Suprapubic skin (tissue), 4 donors: ENCODE results near the gene ADGRA1. TPM values are rescaled to one million over a fixed set of nuclear protein-coding genes. Genes with fewer than 3 reads are reported as not detected.

Experiments
- DNase-seq, 2 donors: peaks; one replicate each; pipeline ENCODE4 v3.0.0-alpha.2; 2019; ENCODE audit warnings: low spot score in 2 of 2
- H3K27ac ChIP-seq: fragments of 200-600 bp; sonication (generic); one replicate; pipeline ENCODE4 v1.5.1; 2019
- H3K27me3 ChIP-seq: fragments of 200-600 bp; sonication (generic); one replicate; pipeline ENCODE4 v1.5.1; 2019
- H3K36me3 ChIP-seq: fragments of 200-600 bp; sonication (generic); one replicate; pipeline ENCODE4 v1.5.1; 2019
- H3K4me1 ChIP-seq: fragments of 200-600 bp; sonication (generic); one replicate; pipeline ENCODE4 v1.5.1; 2019
- H3K4me3 ChIP-seq: fragments of 200-600 bp; sonication (generic); one replicate; pipeline ENCODE4 v1.5.1; 2019; ENCODE audit warnings: mild to moderate bottlenecking
- H3K9me3 ChIP-seq: fragments of 200-600 bp; sonication (generic); one replicate; pipeline ENCODE4 v1.5.1; 2019
- EP300 ChIP-seq: sonication (generic); formaldehyde crosslinking; IDR thresholded peaks from one replicate; pipeline ENCODE4 v1.6.1; 2017; ENCODE audit warnings: antibody characterized with exemption
- POLR2A ChIP-seq, 2 donors: fragments of 450-650 bp; IDR thresholded peaks; one replicate each; pipeline ENCODE4 v1.6.1; 2017; ENCODE audit warnings: antibody characterized with exemption in 2 of 2, mild to moderate bottlenecking in 2 of 2, moderate library complexity in 2 of 2
- POLR2AphosphoS5 ChIP-seq, 3 donors: sonication (generic); formaldehyde crosslinking; IDR thresholded peaks; one replicate each; pipeline ENCODE4 v1.6.1; 2017; ENCODE audit warnings: antibody characterized with exemption in 3 of 3
- WGBS: methylation state at CpG from one replicate; pipeline ENCODE4 v1.1.5; 2018; 5-methylcytosine and 5-hydroxymethylcytosine counted together
- total RNA-seq, 4 donors: library from RNA; depleted of rRNA; stranded (reverse); fragments of >200 nt; gene quantifications; one replicate each; pipeline ENCODE4 v1.1.0, GENCODE V29; 2016
- TF ChIP-seq, protein P1 (sequence below), 2 donors: fragments of 200-600 bp in 1 of 2; fragments of 450-650 bp in 1 of 2; sonication (generic) in 1 of 2; IDR thresholded peaks; one replicate each; pipeline ENCODE4 v1.5.1; 2016 to 2019; ENCODE audit warnings: antibody characterized with exemption in 2 of 2, mild to moderate bottlenecking in 1 of 2, moderate library complexity in 1 of 2

The ADGRA1 gene
- total RNA-seq, 4 donors from 2014 or later: not detected

- Histone ChIP-seq H3K36me3 (no peaks in the 10 kb centered on the region), H3K27me3 (peaks cover 76% of the 10 kb centered on the region), H3K4me3 (no peak overlapping the region), H3K27ac (no peak overlapping the region), H3K9me3 (no peaks in the 10 kb centered on the region), H3K4me1 (peaks cover 10% of the 10 kb centered on the region)
- DNase-seq: no peak
- TF ChIP-seq, protein P1, sequence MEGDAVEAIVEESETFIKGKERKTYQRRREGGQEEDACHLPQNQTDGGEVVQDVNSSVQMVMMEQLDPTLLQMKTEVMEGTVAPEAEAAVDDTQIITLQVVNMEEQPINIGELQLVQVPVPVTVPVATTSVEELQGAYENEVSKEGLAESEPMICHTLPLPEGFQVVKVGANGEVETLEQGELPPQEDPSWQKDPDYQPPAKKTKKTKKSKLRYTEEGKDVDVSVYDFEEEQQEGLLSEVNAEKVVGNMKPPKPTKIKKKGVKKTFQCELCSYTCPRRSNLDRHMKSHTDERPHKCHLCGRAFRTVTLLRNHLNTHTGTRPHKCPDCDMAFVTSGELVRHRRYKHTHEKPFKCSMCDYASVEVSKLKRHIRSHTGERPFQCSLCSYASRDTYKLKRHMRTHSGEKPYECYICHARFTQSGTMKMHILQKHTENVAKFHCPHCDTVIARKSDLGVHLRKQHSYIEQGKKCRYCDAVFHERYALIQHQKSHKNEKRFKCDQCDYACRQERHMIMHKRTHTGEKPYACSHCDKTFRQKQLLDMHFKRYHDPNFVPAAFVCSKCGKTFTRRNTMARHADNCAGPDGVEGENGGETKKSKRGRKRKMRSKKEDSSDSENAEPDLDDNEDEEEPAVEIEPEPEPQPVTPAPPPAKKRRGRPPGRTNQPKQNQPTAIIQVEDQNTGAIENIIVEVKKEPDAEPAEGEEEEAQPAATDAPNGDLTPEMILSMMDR (IDR thresholded peaks at IDR 0.05): no peak
- no peak for TF ChIP-seq EP300
- no peak for TF ChIP-seq POLR2A (IDR thresholded peaks at IDR 0.05)
- no peak for TF ChIP-seq POLR2AphosphoS5 (IDR thresholded peaks at IDR 0.05)
- WGBS: 50% methylated on average over 12 of the region's 28 CpGs
These were observed 9.0 kb downstream of the ADGRA1 start for GRCh38 chr10:133096616-133097269.

GRCh38 chr10:133097418-133097817, 9.7 kb downstream of the ADGRA1 start:
- DNase-seq: no peak
- no peaks in the 10 kb centered on the region for H3K9me3 ChIP-seq
- 88% methylated on average over 15 of the region's 18 CpGs for WGBS
- no peak overlapping the region for H3K27ac ChIP-seq
- no peaks in the 10 kb centered on the region for H3K36me3 ChIP-seq
- peaks cover 10% of the 10 kb centered on the region for H3K4me1 ChIP-seq
- peaks cover 76% of the 10 kb centered on the region for H3K27me3 ChIP-seq
- TF ChIP-seq, protein P1 (IDR thresholded peaks at IDR 0.05): no peak
- TF ChIP-seq POLR2A (IDR thresholded peaks at IDR 0.05): no peak
- TF ChIP-seq EP300: no peak
- TF ChIP-seq POLR2AphosphoS5 (IDR thresholded peaks at IDR 0.05): no peak
- no peak overlapping the region for H3K4me3 ChIP-seq

DNA sequence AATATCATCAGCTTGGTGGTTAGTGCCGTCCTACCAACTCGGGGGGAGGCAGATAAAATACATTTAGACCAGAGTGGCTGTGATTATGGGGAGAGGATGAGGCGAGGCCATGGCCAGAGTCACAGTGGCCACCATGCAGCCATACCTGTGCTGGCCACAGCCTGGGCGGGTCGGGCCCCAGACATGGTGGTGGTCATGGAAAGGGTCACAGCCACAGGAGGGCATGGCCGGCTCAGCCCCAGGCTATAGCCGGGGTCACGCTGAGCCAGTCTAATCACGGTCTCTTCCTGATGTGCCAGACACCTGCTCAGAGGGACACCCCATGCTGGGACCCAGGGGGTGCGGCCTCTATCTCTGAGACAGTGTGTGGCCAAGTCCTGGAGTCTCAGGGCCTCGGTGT, 10.2 kb downstream of the ADGRA1 start:
- DNase-seq: no peak
- Histone ChIP-seq H3K4me3 (no peak overlapping the region), H3K27ac (no peak overlapping the region), H3K4me1 (peaks cover 10% of the 10 kb centered on the region), H3K36me3 (no peaks in the 10 kb centered on the region), H3K9me3 (no peaks in the 10 kb centered on the region), H3K27me3 (peaks cover 81% of the 10 kb centered on the region)
- WGBS: 87% methylated on average over 6 of the region's 11 CpGs
- TF ChIP-seq, protein P1 (IDR thresholded peaks at IDR 0.05): no peak
- TF ChIP-seq POLR2A (IDR thresholded peaks at IDR 0.05) (no peak), POLR2AphosphoS5 (IDR thresholded peaks at IDR 0.05) (no peak), EP300 (no peak)

- H3K27ac ChIP-seq: no peak overlapping the region
- TF ChIP-seq POLR2A (IDR thresholded peaks at IDR 0.05) (no peak), EP300 (no peak), POLR2AphosphoS5 (IDR thresholded peaks at IDR 0.05) (no peak)
- TF ChIP-seq, protein P1 (IDR thresholded peaks at IDR 0.05): no peak
- no peaks in the 10 kb centered on the region for H3K9me3 ChIP-seq
- H3K4me1 ChIP-seq: peaks cover 10% of the 10 kb centered on the region
- H3K36me3 ChIP-seq: no peaks in the 10 kb centered on the region
- no peak for DNase-seq
- peaks cover 87% of the 10 kb centered on the region for H3K27me3 ChIP-seq
- no peak overlapping the region for H3K4me3 ChIP-seq
- WGBS: 83% methylated on average over 38 of the region's 44 CpGs
These were observed 10.9 kb downstream of the ADGRA1 start for GRCh38 chr10:133098426-133099124.

DNA sequence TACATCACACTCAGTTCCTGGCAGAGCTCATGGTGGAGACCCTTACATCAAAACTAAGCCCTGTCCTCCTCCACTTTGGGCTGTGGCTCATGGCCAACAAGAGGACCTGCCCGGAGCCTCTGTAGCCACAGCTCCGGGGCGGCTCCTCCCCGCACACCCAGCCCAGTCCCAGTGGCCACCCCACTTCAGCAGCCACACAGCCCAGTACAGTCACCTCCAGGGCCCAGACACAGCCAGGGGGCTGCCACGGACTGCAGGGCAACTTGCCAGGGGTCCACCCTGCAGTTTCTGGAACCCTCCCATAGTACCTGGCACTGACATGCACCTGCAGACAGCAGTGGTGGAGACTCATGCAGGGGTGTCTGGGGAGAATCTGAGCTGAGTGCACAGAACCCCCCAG, 11.8 kb downstream of the ADGRA1 start:
- Histone ChIP-seq H3K27ac (no peak overlapping the region), H3K36me3 (no peaks in the 10 kb centered on the region), H3K4me3 (no peak overlapping the region), H3K9me3 (no peaks in the 10 kb centered on the region), H3K4me1 (peaks cover 10% of the 10 kb centered on the region), H3K27me3 (peaks cover 97% of the 10 kb centered on the region)
- WGBS: 40% methylated on average over 1 of the region's 5 CpGs
- TF ChIP-seq POLR2A (IDR thresholded peaks at IDR 0.05) (no peak), EP300 (no peak), POLR2AphosphoS5 (IDR thresholded peaks at IDR 0.05) (no peak)
- TF ChIP-seq, protein P1 (IDR thresholded peaks at IDR 0.05): no peak
- DNase-seq: no peak
